ENCODE data around the gene FAM161A.

DNA sequence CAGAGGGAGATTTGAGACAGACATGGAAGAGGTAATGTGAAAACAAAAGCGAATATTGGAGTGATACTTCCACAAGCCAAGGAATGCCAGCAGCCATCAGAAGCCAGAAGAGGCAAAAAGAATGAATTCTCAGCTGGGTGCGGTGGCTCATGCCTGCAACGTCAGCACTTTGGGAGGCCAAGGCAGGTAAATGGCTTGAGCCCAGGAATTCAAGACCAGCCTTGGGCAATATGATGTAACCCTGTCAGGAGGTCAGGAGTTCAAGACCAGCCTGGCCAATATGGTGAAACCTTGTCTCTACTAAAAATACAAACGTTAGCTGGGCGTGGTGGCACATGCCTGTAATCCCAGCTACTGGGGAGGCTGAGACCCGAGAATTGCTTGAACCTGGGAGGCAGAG is 54.8 kb downstream of the FAM161A start:
- TF ChIP-seq, protein P1, sequence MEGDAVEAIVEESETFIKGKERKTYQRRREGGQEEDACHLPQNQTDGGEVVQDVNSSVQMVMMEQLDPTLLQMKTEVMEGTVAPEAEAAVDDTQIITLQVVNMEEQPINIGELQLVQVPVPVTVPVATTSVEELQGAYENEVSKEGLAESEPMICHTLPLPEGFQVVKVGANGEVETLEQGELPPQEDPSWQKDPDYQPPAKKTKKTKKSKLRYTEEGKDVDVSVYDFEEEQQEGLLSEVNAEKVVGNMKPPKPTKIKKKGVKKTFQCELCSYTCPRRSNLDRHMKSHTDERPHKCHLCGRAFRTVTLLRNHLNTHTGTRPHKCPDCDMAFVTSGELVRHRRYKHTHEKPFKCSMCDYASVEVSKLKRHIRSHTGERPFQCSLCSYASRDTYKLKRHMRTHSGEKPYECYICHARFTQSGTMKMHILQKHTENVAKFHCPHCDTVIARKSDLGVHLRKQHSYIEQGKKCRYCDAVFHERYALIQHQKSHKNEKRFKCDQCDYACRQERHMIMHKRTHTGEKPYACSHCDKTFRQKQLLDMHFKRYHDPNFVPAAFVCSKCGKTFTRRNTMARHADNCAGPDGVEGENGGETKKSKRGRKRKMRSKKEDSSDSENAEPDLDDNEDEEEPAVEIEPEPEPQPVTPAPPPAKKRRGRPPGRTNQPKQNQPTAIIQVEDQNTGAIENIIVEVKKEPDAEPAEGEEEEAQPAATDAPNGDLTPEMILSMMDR (IDR thresholded peaks at IDR 0.05): no peak
- no peak for TF ChIP-seq ZFX (IDR thresholded peaks at IDR 0.05; ENCODE audit: borderline replicate concordance)
